GM18526 (cell line): ENCODE results near the gene SCP2.

Experiments
- POLR2A ChIP-seq: IDR thresholded peaks from 3 replicates; pipeline ENCODE4 v1.6.1; 2011; ENCODE audit not compliant: insufficient read length; ENCODE audit errors: extremely low read depth

The SCP2 gene

GRCh38 chr1:53087332-53088285, 160.5 kb downstream of the SCP2 start:
- no peak for TF ChIP-seq POLR2A

GRCh38 chr1:53088616-53089300, 161.7 kb downstream of the SCP2 start:
- no peak for TF ChIP-seq POLR2A

GRCh38 chr1:53089478-53090226, 162.6 kb downstream of the SCP2 start:
- no peak for TF ChIP-seq POLR2A

- TF ChIP-seq POLR2A = no peak
Observed at GRCh38 chr1:53090227-53091147, 163.4 kb downstream of the SCP2 start.

GRCh38 chr1:53091841-53092645, 165.0 kb downstream of the SCP2 start:
- TF ChIP-seq POLR2A = no peak

GRCh38 chr1:53092659-53093450, 165.8 kb downstream of the SCP2 start:
- TF ChIP-seq POLR2A = no peak

- no peak for TF ChIP-seq POLR2A
Observed at GRCh38 chr1:53093451-53093754, 166.3 kb downstream of the SCP2 start.

GRCh38 chr1:53093778-53094532, 166.9 kb downstream of the SCP2 start:
- TF ChIP-seq POLR2A = no peak

- TF ChIP-seq POLR2A = no peak
Observed at GRCh38 chr1:53094533-53094919, 167.4 kb downstream of the SCP2 start.
